NCI-H526 (cell line): ENCODE measurements around the gene FAM53A.
"Not testable (repeated sequence)": the region's sequence is repeated elsewhere in the genome, so short reads cannot be mapped to it uniquely, and the experiment has no call there.

Experiments used
- DNase-seq, 2 experiments: peaks; one replicate each; lab custom pipeline; 2025; lab: John Stamatoyannopoulos, UW

FAM53A gene

GRCh38 chr4:1686440-1687036 is 2.4 kb upstream of the FAM53A start:
- no peak for DNase-seq

- DNase-seq, result no peak
Measured at GRCh38 chr4:1685235-1686150, 1.4 kb upstream of the FAM53A start.

- DNase-seq, result no peak
Measured at GRCh38 chr4:1684506-1685234, 557 bp upstream of the FAM53A start.

- no peak for DNase-seq
Measured at GRCh38 chr4:1683261-1683735, 815 bp downstream of the FAM53A start.

- DNase-seq, result no peak
Measured at GRCh38 chr4:1682860-1683259, 1.3 kb downstream of the FAM53A start.

GRCh38 chr4:1678244-1678643 is 5.9 kb downstream of the FAM53A start:
- no peak for DNase-seq

GRCh38 chr4:1676605-1677525 is 7.2 kb downstream of the FAM53A start:
- DNase-seq, result no peak

GRCh38 chr4:1675802-1676137 is 8.3 kb downstream of the FAM53A start:
- DNase-seq, result no peak

- DNase-seq, result no peak
Measured at GRCh38 chr4:1675136-1675801, 8.8 kb downstream of the FAM53A start.

GRCh38 chr4:1674682-1675081 is 9.4 kb downstream of the FAM53A start:
- no peak for DNase-seq

GRCh38 chr4:1673671-1674070 is 10.4 kb downstream of the FAM53A start:
- DNase-seq, result no peak

- not testable (repeated sequence) for DNase-seq
Measured at GRCh38 chr4:1671011-1671410, 13.1 kb downstream of the FAM53A start.

- no peak for DNase-seq
Measured at GRCh38 chr4:1670279-1670678, 13.8 kb downstream of the FAM53A start.

GRCh38 chr4:1669850-1670249 is 14.3 kb downstream of the FAM53A start:
- no peak for DNase-seq

GRCh38 chr4:1669270-1669669 is 14.8 kb downstream of the FAM53A start:
- DNase-seq, result no peak

GRCh38 chr4:1668488-1668840 is 15.6 kb downstream of the FAM53A start:
- DNase-seq, result peak in 1 of 2 experiments; percentile 30

- no peak for DNase-seq
Measured at GRCh38 chr4:1667273-1667672, 16.8 kb downstream of the FAM53A start.

- DNase-seq, result no peak
Measured at GRCh38 chr4:1666391-1666790, 17.7 kb downstream of the FAM53A start.

- no peak for DNase-seq
Measured at GRCh38 chr4:1664141-1664540, 20.0 kb downstream of the FAM53A start.

- no peak for DNase-seq
Measured at GRCh38 chr4:1663549-1663948, 20.6 kb downstream of the FAM53A start.

- no peak for DNase-seq
Measured at GRCh38 chr4:1661695-1662094, 22.4 kb downstream of the FAM53A start.
